Fibroblast of skin of right biceps (primary cell): ENCODE data around the gene CRB1.

Source experiments
- DNase-seq: peaks from one replicate; pipeline ENCODE4 v3.0.0-alpha.2; 2013

The CRB1 gene

DNA sequence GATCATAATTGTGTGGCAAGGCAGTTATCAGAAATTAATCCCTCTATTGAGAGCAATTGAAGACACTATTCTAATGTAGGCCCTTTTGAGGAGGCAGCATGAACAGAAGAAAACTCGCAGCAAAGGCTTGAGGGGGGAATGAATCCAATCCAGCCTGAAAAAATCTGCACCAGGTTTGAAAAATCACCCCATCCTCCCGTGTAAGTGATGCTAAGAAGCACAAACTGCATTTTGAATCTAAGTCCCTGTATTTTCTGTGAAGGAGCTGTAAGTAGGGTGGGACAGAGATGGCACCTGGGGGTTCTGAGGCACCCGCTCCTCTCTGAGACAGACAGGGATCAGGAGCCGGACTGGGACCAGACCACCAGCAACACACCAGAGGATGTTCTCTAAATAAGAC, at the start of gene CRB1:
TSS of gene CRB1 (plus strand) at position 241 of the 400 bp plus-strand sequence. CDS start 161 bp downstream, outside the sequence.
- DNase-seq, result peak; percentile 10

DNA sequence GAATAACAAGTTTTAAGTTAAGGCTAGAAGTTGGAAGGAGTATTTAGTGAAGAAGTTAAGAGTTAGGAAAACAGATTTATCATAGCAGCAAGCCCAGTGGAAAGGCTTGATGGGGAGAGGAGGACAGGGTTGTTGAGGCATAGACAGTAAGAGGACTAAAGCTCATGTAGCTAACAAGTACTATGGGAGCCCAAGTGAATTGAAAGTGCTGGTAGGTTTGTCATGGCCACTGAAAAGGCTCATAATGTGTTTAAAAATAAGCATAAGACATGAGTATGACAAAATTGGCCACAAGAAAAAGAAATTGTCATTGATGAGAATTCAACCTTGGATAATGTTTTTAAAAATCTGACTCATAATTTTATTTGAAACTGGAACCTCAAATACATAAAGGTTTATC, 49.2 kb upstream of the CRB1 start:
- no peak for DNase-seq

DNA sequence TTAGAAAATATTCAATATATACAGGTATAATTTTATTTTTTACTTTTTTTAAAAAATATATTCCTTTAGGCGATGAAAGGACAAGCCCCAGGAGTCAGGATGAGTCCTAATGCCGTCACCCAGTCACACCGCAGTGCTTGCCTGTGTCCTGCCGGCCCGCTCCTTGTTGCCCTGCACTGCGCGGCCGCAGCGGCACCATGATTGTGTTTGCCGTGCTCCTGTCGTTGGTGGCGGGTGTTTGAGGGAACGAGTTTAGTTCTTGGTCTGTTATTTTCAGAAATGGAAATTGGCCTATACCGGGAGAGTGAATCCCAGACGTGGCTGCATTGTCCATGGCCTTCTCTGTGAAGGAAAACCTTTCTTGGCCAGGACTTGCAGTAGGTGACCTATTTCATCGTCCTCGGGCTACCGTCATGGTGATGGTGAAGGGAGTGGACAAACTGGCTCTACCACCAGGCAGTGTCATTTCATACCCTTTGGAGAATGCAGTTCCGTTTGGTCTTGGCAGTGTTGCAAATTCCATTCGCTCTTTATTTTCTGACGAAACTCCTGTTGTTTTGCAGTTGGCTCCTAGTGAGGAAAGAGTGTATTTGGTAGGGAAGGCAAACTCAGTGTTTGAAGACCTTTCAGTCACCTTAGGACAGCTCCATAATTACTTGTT, 45.9 kb upstream of the CRB1 start:
- no peak for DNase-seq

DNA sequence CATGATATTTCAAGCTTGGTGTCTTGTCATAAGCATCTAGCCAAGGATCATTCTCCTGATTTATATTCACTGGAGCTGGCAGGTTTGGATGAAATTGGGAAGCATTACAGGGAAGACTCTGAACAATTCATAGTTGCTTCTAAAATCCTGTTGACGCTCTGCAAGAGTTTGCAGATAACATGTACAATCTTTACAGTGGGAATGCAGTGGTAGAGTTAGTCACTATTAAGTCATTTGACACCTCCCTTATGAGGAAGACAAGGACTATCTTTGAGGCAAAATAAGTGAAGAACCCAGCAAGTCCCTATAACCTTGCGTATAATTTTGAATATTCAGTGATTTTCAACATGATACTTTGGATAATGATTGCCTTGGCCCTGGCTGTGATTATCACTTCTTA, 45.3 kb upstream of the CRB1 start:
- DNase-seq, result no peak

DNA sequence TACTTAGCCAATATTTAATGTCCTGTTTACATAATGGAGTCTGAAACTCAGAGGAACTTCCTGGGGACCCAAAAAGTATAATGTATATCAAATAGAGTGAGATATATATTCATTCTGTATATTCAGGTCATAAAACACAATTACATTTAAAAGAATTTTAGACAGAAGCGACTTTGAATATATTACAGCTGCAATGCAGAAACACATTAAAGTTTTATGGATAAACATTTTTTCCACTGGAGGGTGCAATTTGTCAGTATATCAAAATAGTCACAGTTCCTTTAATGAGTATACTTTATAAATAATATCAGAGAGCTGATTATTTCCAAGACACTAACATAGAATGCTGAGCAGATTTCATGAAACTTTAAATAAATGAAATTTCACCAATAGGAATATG, 43.9 kb upstream of the CRB1 start:
- peak; percentile 8 for DNase-seq

DNA sequence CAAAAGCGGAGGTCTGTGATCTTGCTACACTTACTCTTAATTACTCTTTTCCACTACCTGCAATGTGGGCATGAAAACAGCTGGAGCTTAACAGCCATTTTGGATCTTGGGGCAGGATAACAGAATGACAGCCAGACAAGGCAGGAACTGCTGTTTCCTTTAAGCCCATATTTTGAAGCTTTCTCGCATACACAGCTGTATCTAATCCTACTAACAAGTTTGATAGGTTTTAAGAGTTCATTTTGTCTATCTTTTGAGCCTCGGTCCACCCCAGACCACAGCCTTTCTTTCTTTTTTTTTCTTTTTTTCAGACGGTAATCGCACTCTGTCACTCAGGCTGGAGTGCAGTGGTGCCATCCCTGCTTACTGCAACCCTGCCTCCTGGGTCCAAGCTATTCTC, 42.4 kb upstream of the CRB1 start:
- no peak for DNase-seq

DNA sequence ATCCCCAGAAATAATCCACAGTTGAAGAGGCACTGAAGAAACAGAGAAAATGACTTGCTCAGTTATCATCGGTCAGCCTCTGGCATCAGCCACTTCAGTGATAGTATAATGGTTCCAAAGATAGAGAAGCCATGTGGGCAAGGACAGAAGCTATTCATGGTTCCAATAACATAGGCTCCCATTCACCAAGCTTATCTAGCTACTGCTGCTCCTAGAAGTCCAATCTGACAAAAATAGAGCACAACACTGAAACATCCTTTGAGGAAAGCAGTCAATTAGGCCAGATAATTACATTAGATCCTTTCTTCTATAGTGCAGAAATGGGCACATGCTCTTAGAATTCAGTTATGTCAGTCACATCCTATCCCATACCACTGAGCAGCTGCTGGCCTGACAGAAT, 33.5 kb upstream of the CRB1 start:
- DNase-seq, result no peak

DNA sequence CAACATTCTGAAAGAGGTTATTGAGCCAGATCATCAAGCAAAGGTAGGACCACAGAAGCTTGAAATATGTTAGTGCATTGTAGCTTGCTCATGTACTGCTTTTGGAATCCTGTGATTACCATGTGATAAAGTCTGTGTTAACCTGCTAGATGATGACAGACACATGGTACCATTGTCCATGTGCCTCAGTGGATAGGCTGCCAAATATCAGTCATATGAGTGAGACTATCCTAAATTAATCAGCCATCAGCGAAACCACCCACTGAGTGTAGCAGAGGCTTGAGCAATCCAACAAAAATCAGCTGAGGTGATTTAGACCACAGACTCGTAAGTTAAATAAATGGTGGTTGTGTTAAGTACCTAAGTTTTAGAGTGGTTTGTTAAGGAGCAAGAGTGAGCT, 32.7 kb upstream of the CRB1 start:
- DNase-seq, result no peak

DNA sequence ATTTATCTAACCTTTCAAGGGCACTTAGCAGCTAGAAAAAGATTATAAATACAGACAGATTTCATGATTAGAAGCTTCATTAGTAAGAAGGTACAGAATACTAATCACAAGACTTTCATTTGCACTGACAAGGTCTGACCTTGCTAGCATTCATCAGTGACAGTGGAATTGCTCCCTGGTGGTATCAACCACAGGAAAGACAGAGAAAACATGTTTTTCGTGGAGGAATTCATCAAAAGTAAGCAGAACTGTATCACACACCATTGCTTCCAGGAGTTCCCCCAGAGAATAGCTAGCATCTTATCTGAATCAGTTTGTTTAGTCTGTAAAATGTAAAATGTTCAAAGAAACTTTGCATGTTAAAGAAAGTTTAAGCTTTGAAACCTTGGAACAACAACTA, 20.6 kb upstream of the CRB1 start:
- no peak for DNase-seq

DNA sequence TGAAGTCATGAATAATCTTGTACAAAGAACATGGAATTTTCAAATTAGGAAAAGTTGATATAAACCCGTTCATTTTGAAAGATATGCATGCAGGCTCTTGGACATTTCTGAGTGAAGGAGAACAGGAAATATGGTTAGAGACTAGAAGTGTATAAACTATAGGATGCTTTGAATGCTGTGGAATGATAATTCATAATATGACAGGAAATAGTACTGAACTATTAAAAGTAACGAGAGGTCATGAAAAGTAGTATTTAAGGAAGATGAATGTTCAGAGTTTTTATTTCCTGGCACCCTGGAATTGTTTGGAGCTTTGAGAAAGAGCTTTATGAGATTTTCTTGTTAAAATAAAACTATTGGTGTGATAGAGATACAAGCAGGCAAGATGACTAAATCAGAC, 18.7 kb upstream of the CRB1 start:
- peak; percentile 1 for DNase-seq

DNA sequence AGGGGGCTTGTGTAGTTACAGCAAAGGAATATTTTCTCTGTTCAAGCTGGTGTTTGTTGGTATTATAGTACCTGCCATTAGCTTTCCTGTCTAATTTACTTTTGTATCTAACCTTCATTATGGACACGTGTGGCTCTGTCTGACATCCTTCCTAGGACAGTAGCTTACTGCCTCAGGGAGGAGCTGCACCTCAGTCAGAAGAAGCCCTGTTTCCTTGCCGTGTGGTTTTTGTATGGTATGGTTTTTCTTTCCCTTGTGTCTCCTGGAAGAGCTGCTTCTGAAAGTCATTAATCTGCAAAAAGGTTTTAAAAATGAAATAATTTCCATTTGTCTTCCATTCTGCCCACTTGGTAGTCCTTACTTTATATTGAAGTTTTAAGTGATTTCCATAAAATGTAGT, 17.4 kb upstream of the CRB1 start:
- no peak for DNase-seq

DNA sequence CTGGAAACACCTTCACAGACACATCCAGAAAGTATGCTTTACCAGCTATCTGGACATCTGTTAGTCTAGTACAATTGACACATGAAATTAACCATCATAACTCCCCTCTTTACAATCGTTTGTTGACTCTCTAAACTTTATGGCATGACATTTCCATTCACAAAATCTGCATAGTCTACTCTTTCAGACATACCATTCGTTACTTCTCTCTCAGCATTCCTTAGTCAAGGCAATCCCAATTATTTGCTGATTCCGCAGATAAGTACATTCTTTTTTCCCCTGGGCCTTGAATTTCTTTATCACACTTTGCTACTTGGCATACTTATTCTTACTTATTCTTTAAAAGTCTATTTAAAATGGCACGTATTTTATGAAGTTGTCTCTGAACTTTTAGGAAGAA, 15.1 kb upstream of the CRB1 start:
- DNase-seq, result no peak

DNA sequence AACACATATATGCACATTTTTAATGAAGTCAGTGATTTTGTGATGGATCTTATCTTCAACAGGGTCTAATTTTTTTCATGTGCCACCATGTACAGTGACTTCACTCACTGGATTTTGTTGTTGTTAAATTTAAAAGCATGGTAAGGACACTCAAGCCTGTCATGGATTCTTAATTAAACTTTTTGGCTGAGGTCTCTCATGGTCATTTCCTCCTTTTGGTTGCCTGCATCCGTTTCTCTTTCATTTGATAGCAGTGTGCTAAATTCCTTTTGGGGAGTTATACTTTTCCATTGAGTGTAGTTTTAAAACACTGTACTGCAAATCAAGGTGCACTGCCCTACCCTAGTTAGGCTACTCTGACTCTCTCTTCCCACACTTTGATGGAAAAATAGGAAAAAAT, 13.2 kb upstream of the CRB1 start:
- DNase-seq, result no peak

DNA sequence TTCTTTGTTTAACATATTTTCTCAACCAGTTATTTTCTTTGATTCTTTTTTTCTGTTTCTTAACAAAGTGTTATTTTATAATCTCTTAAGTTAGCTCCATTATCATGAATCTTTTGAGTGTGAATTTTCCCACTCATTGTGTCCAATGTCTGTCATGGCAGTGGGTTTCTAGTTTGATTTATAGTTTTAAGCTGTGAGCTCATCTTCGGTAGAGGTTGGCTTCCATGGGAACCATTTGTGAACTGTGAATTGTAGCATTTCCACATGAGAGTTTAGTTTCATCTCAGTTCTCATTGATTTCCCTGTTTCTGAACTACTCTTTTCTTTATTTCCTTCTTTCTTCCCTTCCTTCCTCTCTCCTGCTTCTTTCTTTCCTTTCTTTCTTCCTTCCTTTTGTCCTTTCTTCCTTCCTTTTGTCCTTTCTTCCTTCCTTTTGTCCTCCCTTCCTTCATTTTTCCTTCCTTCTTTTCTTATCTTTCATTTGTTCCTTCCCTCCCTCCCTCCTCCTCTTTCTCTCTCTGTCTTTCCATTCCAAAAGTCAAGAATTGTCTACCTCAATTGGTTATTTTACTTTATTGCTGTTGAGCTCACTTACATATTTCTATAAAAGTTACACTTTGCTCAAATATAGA, 3.0 kb upstream of the CRB1 start:
- no peak for DNase-seq

DNA sequence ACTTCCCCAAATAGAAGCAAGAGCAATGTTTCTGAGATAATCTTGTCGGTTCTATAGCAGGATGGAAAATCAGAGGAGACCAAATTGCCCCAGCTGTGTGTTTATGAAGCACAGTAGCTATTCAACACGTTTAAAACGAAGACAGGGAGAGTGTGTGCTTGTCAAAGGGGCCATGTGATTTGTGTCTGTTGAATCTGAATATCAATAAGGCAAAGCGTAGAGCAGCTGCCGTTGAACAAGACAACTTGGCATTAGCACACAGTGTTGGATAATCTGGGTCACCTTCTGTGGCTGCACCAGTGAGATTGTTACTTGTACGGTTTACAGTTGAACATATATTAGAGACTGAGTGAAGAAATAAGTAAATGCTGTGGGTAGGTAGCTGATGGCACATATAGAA, 1.0 kb downstream of the CRB1 start:
- no peak for DNase-seq

DNA sequence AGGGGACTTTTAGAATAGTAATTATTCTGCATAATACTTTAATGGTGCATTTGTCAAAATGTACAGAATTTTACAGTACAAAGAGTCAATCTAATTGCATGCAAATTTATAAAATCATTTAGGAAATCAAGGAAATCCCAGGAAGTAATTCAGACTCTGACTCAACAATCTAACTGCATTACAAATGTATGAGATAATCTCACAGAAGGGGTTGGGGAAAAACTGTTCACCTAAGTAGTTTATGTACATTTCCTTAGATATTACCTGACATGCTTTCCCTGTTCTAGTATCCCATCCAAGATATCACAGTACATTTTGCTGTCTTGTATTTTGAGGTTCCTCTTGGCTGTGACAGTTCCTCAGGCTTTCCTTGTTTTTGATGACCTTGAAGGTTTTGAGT, 4.7 kb downstream of the CRB1 start:
- DNase-seq, result peak; percentile 5

DNA sequence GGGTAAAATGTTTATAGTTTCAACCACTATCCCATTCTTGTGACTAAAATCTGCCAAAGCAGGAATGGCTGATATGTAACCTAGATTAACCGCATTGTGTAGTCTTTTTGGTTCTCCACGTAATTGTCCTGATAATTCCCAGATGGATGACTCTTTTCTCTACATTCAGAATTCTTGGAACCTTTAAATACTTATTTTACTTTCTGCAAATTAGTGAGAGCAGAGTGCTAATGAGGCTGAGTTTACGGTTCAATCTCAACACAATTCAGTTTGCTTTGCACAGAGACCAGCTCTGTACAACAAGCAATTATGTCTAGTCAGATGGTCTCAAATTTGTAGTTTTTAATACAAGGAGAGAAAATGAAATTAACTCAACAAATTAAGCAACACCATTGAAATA, 9.1 kb downstream of the CRB1 start:
- DNase-seq, result no peak

DNA sequence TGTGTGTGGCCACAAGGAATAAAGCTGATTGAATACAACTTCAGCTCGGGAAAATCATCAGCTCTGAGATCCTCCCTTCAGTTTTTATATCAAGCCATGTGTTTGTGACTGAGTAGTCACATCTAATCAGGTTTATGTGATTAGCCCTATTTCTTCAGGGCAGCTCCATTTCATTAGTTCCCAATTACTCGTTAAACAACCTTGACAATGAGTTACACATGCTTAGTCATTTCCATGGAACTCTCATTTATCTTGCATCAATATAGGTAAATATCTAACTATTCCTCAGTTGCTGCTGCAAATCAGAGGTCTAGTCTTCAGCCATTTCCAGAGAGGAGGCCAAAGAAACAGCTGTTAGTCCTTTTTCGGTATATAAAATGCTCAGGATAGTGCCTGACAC, 16.3 kb downstream of the CRB1 start:
- DNase-seq, result no peak

DNA sequence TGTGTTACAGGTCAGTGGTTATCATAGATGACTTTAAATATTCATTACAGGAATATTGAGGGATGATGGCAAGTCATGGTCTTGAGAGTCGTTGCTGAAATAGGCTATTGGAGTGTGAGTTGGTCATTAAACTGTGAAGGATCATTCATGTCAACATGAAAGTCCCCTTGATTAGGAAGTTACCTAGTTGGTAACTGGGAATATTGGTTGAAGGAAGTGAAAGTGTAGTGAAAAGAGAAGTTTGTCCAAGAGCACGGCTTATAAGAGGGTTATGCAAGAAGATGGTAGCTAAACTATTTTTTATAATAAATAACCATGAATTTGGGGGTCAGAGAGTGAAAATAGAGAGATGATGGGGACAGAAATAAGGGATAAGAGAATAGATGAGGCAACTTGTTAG, 16.9 kb downstream of the CRB1 start:
- DNase-seq, result no peak

DNA sequence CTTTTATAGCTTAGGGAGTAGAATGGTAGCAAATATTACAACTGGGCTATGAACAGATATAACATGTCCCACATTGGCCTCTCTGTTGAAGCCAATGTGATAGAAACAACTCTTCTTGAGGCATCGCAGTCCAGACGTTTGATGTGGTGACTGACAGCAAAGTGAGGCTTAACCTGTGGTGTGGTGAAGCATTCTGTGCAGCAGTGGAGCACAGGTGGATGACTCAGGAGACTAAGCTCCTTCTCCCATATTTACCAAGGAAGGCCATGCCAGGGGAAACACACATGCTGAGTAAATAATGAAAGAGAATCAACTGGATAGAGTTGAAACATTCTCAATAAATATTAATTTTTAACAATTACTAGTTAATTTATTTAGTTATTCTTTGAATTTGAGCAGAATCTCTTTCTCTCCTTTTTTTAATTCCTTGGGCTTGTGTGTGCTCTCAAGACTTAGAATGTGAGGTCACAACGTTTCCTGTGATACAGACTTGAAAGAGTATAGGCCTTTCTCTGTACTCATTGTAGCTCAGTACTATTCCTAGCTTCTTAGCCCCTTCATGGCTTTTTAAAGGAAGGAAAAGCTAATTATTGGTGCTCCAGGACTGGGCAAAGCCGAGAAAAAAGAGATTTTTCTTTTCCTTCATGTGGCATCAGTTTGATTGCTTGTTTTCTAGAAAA, 17.6 kb downstream of the CRB1 start:
- no peak for DNase-seq

DNA sequence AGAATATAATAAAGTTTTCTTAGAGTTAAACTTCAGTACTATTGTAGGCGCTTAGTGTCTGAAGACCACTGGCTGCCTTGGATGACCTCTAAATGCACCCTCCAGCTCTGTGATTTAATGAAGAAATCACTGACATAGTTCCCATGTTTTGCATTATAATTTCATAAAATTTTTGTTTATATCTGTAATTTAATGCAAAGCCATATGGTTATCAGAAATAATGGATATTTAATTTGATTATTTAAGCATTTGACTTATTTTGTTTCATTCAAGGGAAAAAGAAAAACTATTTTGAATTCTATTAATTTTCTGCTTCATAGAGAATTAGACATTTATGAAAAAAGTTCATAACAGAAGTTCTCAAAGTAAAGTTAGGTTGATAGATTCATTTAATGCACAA, 18.6 kb downstream of the CRB1 start:
- DNase-seq, result no peak

DNA sequence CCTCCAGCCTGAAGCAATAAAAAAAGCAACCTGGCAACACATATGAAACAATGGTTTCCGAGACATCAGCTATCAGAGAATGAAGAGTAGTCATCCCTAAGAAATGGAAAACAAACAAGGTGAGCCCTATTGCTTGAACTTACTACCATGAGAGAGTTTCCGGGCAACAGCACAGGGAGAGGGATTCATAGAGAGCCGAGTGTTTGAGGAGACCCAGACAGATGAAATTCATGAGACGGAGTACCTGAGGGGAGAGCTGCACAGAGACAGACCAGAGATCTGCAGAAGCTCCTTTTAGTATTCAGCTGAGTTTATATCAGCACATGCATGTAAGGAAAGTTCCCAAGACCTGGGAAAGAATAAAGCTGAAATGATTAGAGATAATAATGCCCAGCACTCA, 19.8 kb downstream of the CRB1 start:
- DNase-seq, result no peak

DNA sequence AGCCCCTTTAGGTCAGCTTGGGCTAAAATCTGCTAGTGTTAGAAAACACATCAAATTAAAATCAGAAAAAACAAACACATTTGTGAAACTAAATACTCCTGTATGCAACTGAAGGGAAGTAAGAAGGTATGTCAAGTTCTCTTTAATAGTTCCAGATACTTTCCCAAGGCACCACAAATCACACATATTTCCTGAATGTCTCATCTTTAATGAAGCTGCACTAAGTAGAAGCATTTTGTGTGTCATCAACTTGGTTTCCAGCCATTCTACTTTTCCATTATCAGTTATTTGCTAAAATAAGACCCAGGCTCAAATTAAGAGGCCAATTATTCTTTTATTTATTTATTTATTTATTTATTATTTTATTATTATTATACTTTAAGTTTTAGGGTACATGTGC, 34.7 kb downstream of the CRB1 start:
- DNase-seq, result peak; percentile 82

DNA sequence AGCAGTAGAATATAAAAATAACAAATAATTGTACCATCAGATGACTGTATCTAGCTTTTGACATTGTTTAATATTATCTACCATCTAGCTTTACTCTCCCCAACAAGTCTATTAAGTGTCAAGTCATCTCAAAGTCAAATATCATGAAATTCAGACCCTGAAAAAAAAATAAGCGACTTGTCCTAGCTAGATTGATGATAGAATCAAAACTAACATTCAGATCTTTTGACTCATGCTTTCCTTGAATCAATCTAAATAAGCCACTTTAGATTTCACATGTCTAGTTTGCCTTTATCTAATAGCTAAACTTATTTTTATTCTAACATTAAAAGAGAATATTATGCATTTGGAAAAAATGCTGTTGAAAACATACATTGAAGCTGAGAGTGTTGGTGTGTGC, 35.4 kb downstream of the CRB1 start:
- DNase-seq, result peak; percentile 18
